ENCODE measurements around the gene SORCS2. TPM values are rescaled to one million over a fixed set of nuclear protein-coding genes. Genes with fewer than 3 reads are reported as not detected.

The SORCS2 gene
- total and polyA plus RNA-seq, 2 experiments from 2014 or later = 0.92 to 6.9 TPM

GRCh38 chr4:7786040-7786439 is 593.7 kb downstream of the SORCS2 start:
- no peak overlapping the region for H3K4me3 ChIP-seq
- DNase-seq (ENCODE audit: low read depth in 1 of 2, low spot score in 1 of 2) = no peak
- H3K9me3 ChIP-seq (ENCODE audit: low read depth) = no peaks in the 10 kb centered on the region
- no peak overlapping the region for H3K27ac ChIP-seq
- TF ChIP-seq CTCF (IDR thresholded peaks at IDR 0.05; ENCODE audit: low read depth, low read length) = no peak
- no peaks in the 10 kb centered on the region for H3K27me3 ChIP-seq
- H3K36me3 ChIP-seq = no peaks in the 10 kb centered on the region
- H3K4me1 ChIP-seq (ENCODE audit: low read depth) = peaks cover 18% of the 10 kb centered on the region

GRCh38 chr4:7786517-7786916 is 594.2 kb downstream of the SORCS2 start:
- Histone ChIP-seq H3K36me3 (no peaks in the 10 kb centered on the region), H3K27me3 (no peaks in the 10 kb centered on the region), H3K4me1 (ENCODE audit: low read depth) (peaks cover 14% of the 10 kb centered on the region), H3K27ac (no peak overlapping the region), H3K9me3 (ENCODE audit: low read depth) (no peaks in the 10 kb centered on the region), H3K4me3 (no peak overlapping the region)
- no peak for DNase-seq (ENCODE audit: low read depth in 1 of 2, low spot score in 1 of 2)
- no peak for TF ChIP-seq CTCF (IDR thresholded peaks at IDR 0.05; ENCODE audit: low read depth, low read length)

DNA sequence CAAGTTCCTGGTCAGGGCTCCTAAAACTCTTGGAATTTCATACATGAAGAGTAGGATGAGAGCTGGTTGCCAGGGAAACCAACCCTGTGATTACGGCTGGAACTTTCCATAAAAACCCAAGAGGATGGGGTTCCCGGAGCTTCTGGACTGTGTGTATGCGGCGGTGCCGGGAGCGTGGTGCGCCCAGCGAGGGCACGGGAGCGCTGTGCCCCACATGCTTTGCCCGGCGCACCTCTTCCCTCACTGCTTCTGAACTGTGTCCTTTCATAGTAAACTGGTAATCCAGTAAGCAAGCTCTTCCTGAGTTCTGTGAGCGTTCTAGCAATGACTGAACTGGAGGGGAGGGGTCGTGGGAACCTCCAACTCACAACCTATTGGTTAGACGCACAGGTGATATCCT is 594.7 kb downstream of the SORCS2 start:
- Histone ChIP-seq H3K36me3 (no peaks in the 10 kb centered on the region), H3K27me3 (no peaks in the 10 kb centered on the region), H3K9me3 (ENCODE audit: low read depth) (no peaks in the 10 kb centered on the region), H3K4me1 (ENCODE audit: low read depth) (peaks cover 8% of the 10 kb centered on the region), H3K4me3 (no peak overlapping the region), H3K27ac (no peak overlapping the region)
- no peak for DNase-seq (ENCODE audit: low read depth in 1 of 2, low spot score in 1 of 2)
- no peak for TF ChIP-seq CTCF (IDR thresholded peaks at IDR 0.05; ENCODE audit: low read depth, low read length)

- H3K9me3 ChIP-seq (ENCODE audit: low read depth) = no peaks in the 10 kb centered on the region
- peaks cover 4% of the 10 kb centered on the region for H3K36me3 ChIP-seq
- H3K4me3 ChIP-seq = no peak overlapping the region
- H3K27ac ChIP-seq = no peak overlapping the region
- DNase-seq (ENCODE audit: low read depth in 1 of 2, low spot score in 1 of 2) = no peak
- peaks cover 2% of the 10 kb centered on the region for H3K4me1 ChIP-seq (ENCODE audit: low read depth)
- TF ChIP-seq CTCF (IDR thresholded peaks at IDR 0.05; ENCODE audit: low read depth, low read length) = no peak
- no peaks in the 10 kb centered on the region for H3K27me3 ChIP-seq
Observed at GRCh38 chr4:7787681-7788141, 595.4 kb downstream of the SORCS2 start.

DNA sequence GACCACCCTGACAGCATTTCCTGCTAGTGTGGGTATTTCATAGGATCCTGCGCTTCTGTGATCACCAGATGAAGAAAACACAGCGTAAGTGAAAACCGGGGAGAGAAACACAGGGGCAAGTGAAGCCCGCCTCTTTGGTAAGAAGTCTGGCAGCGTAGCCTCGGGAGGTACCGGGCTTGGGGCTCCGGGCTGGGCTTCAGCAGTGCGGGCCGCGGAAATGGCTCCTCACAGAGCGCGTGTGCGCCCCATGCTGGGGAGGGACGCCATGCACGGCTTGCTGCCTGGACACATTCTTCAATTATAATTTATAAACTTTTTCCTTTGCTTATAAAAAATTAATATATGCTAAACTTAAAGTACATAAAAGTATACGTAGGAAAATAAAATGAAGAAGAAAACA is 595.9 kb downstream of the SORCS2 start:
- TF ChIP-seq CTCF (IDR thresholded peaks at IDR 0.05; ENCODE audit: low read depth, low read length) = no peak

More for the DNA sequence above, 595.9 kb downstream of the SORCS2 start:
- no peak overlapping the region for H3K4me3 ChIP-seq
- no peaks in the 10 kb centered on the region for H3K4me1 ChIP-seq (ENCODE audit: low read depth)
- no peak overlapping the region for H3K27ac ChIP-seq
- peaks cover 4% of the 10 kb centered on the region for H3K36me3 ChIP-seq
- DNase-seq (ENCODE audit: low read depth in 1 of 2, low spot score in 1 of 2) = no peak
- no peaks in the 10 kb centered on the region for H3K9me3 ChIP-seq (ENCODE audit: low read depth)
- H3K27me3 ChIP-seq = no peaks in the 10 kb centered on the region

All from cardiac muscle cell (in vitro differentiated cells and primary cell).